GM20000 (cell line): Measurements from ENCODE around the gene CCDC182.

ENCODE experiments used
- DNase-seq: peaks from one replicate; pipeline ENCODE4 v3.0.0; 2012; ENCODE audit warnings: low spot score
- CTCF ChIP-seq: IDR thresholded peaks from 2 replicates; pipeline ENCODE4 v1.5.1; 2012; ENCODE audit warnings: mild to moderate bottlenecking, control low read depth; ENCODE audit errors: extremely low read depth, missing control alignments

The CCDC182 gene

GRCh38 chr17:57757735-57758134, 12.6 kb upstream of the CCDC182 start:
- DNase-seq: no peak
- TF ChIP-seq CTCF: no peak

DNA sequence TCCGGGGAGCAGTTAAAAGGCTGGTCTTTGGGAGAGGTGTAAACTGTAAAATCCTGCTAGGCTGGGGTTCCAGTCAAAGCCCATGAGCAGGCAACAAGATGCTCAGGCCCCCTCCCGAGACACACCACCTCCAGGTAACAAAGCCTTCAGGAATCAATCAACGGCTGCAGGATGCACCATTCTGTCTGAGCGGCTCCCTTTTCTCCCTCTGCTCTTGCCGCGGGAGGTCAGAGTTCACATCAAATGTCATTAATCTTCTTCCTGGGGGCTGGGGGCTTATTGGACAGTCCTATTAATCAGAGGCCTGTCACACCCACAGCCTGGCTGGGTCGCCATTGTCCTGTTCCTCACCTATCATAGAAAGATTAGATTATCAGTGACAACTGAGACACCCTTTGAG, 11.9 kb upstream of the CCDC182 start:
- DNase-seq: no peak
- no peak for TF ChIP-seq CTCF

DNA sequence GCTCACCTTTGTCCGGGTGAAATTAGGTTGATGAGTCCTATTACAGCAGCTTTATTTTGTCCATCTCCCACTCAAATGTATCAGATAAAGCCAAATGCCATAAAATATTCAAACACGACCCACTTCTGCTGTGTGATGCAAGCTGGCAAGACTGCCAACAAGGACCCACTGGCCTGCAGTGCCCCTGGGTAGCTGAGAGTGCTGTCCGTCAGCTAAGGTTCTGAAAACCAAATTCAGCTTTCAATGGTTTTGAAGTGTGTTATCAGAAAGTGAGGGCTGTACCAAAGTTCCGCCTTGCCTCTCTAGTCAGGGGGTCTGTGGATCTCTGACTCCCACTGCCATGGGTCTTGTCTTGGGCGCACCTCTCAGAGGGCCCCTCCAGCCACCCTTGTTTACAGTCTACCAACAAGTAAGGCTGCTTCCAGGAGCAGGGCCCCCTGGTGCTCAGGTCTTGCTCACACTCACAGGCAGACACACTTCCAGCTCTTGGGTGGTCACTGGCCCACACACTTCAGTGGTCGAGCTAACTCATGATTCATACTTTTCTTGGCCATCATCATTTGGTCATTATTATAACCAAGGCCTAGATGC, 10.5 kb upstream of the CCDC182 start:
- no peak for DNase-seq
- TF ChIP-seq CTCF: no peak

- no peak for TF ChIP-seq CTCF
- DNase-seq: no peak
Measured at GRCh38 chr17:57752031-57752905, 7.2 kb upstream of the CCDC182 start.

GRCh38 chr17:57751348-57751971, 6.4 kb upstream of the CCDC182 start:
- TF ChIP-seq CTCF: no peak

DNA sequence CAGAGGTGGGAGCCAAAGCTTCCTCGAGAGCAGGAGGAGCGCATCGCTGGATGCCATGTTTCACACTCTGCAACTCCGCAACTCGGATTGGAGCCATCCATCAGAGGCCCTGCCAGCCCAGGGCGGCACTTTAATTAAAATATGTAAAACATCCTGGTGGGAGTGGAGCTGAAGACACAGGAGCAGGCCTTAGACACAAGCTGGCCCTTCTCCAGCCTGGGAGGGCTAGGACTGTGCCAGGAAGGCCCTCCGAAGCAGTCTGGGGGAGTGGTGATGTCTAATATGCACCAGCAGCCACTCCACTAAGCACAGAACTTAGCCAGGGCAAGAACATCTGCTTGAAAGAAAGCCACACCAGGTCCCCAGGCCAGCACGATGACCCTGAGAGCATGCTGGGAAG, 5.8 kb upstream of the CCDC182 start:
- no peak for DNase-seq

More at GRCh38 chr17:57751348-57751971, 6.4 kb upstream of the CCDC182 start:
- DNase-seq: no peak

More for the DNA sequence above, 5.8 kb upstream of the CCDC182 start:
- TF ChIP-seq CTCF: no peak
